Measurements from ENCODE around the gene TPX2.

Gene TPX2

DNA sequence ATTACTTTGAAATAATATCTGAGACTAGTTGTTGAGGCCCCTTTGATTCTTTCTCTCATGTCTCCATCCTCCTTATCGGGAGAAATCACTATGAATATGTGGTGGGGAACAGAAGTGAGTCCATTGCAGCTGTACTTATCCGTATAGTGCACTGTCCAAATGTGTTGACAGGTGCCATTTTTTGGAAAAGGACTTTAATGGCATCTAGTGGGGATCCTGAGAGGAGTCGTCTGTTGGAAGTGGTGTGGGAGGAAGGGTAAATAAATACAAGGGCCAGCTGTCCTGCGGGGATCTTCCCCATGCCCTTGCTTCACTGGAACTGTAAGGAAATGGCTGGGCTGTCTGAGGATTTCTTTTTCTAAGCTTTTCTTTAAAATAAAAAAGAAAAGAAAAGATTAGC, 19.4 kb downstream of the TPX2 start:
- TF ChIP-seq, protein P1, sequence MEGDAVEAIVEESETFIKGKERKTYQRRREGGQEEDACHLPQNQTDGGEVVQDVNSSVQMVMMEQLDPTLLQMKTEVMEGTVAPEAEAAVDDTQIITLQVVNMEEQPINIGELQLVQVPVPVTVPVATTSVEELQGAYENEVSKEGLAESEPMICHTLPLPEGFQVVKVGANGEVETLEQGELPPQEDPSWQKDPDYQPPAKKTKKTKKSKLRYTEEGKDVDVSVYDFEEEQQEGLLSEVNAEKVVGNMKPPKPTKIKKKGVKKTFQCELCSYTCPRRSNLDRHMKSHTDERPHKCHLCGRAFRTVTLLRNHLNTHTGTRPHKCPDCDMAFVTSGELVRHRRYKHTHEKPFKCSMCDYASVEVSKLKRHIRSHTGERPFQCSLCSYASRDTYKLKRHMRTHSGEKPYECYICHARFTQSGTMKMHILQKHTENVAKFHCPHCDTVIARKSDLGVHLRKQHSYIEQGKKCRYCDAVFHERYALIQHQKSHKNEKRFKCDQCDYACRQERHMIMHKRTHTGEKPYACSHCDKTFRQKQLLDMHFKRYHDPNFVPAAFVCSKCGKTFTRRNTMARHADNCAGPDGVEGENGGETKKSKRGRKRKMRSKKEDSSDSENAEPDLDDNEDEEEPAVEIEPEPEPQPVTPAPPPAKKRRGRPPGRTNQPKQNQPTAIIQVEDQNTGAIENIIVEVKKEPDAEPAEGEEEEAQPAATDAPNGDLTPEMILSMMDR (IDR thresholded peaks at IDR 0.05; ENCODE audit: borderline replicate concordance, insufficient read depth, low read depth, low read length), result no peak
- no peak overlapping the region for H3K4me3 ChIP-seq (ENCODE audit: low read depth, low read length)

DNA sequence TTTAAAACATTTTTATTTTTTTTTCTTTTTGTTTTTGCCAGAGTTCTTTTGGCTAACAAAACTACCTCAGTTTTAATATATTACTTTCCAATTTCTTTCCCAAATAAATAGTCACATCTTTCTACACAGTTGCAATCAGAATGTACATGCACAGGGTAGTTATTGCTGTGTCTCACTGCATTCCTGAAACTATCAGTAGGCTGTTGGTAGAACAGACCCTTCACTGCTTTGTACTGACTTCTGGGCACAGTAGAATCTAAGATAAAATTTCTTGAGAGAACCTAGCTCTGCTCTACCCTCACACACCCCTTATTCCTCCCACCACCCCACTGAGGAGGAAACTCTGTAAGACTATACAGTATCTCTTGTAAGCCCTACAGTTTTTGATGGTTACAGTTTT, 19.9 kb downstream of the TPX2 start:
- no peak overlapping the region for H3K4me3 ChIP-seq (ENCODE audit: low read depth, low read length)
- TF ChIP-seq, protein P1 (IDR thresholded peaks at IDR 0.05; ENCODE audit: borderline replicate concordance, insufficient read depth, low read depth, low read length), result no peak

DNA sequence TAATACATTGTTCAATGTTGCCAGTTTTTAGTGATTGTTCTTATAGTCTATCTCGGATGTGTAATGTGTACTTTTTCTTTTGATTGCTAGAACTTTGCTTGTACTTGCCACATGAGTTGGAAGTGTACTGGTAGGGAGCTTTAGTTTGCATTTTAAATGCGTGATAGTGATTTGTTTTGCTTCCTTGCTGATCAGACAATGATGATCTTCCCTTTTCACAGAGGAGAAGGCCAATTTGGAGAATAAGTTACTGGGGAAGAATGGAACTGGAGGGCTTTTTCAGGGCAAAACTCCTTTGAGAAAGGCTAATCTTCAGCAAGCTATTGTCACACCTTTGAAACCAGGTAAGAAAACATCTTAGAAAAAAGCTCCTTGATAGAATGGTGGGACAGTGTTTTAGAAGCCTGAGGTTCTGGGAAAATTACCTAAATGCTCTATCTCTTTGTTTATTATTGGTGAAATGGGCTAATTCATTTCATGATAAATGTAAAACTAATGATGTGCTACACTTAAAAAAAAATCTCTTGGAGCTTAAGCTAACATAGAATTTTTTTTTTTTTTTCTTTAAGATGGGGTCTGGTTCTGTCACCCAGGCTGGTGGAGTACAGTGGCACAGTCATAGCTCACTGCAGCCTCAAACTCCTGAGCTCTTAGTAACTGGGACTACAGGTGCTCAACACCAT, 20.9 kb downstream of the TPX2 start:
- TF ChIP-seq, protein P1 (IDR thresholded peaks at IDR 0.05; ENCODE audit: borderline replicate concordance, insufficient read depth, low read depth, low read length), result no peak

DNA sequence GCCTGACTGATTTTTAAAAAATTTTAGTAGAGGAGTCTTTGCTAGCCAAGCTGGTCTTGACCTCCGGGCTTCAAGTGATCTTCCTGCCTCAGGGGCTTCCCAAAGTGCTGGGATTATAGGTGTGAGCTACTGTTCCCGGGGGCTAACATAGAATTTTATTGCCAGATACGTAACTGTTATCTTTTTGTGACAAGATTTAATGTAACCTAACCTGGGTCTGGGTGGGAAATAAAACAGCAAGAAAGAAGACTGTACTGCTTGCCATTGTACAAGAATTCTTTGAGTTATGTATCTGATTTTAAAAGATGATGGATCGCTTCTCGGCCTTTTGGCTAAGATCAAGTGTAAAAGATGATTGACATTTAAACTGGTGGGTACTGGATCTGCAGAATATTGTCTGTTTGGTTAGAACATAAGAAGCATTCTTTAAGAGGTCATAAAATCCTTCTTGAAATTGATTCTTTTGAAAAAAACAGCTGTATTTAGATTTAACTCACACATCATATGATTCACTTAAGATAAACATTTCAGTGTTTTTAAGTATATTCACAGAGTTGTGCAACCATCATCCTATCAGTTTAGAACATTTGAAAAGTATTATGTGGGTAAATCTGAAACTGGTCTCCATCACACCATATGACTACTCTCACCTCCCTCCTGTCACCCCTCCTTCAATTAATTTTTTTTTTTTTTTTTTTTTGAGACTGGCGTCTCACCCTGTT, 21.6 kb downstream of the TPX2 start:
- no peak overlapping the region for H3K4me3 ChIP-seq (ENCODE audit: low read depth, low read length)
- TF ChIP-seq, protein P1 (IDR thresholded peaks at IDR 0.05; ENCODE audit: borderline replicate concordance, insufficient read depth, low read depth, low read length), result no peak

More for the DNA sequence above, 20.9 kb downstream of the TPX2 start:
- H3K4me3 ChIP-seq (ENCODE audit: low read depth, low read length), result no peak overlapping the region

DNA sequence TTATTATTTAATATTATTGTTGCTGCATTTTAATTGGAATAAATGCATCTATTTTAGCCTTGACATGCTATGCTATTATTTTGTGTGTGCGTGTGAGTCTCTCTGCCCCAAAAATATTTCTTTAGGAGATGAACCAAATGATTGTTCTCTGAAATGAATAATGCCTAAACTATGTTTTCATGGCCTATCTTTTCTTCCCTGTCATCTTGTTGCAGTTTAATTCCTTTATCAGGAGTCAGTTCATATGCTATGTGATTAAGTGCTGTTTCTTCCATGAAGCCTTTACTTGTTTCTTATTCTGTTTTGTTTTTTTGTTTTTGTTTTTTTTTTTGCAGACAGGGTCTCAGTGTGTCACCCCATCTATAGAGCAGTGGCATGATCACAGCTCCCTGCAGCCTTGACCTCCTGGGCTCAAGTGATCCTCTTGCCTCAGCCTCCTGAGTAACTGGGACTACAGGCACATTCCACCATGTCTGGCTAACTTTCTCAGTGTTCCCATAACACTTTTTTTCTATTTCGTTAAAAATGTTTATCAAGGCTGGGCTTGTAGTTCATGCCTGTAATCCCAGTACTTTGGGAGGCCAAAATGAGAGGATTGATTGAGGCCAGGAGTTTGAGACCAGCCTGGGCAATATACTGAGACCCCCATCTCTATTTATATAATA, 25.7 kb downstream of the TPX2 start:
- TF ChIP-seq, protein P1 (IDR thresholded peaks at IDR 0.05; ENCODE audit: borderline replicate concordance, insufficient read depth, low read depth, low read length), result no peak
- no peak overlapping the region for H3K4me3 ChIP-seq (ENCODE audit: low read depth, low read length)

DNA sequence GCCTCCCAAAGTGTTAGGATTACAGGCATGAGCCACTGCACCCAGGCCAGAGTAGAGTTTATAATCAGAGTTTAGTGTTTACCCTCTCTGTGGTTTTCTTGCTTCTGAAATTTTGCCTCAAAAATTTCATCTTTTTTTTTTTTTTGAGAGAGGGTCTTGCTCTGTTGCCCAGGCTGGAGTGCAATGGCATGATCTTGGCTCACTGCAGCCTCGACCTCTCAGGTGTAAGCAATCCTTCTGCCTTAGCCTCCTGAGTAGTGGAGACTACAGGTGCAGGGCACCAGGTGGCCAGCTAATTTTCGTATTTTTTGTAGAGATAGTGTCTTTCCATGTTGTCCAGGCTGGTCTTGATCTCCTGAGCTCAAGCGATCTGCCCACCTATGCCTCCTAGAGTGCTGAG, 28.7 kb downstream of the TPX2 start:
- no peak overlapping the region for H3K4me3 ChIP-seq (ENCODE audit: low read depth, low read length)
- TF ChIP-seq, protein P1 (IDR thresholded peaks at IDR 0.05; ENCODE audit: borderline replicate concordance, insufficient read depth, low read depth, low read length), result no peak
